MV-4-11 (cell line): ENCODE measurements around the gene GTF2H2C.
"Not testable (repeated sequence)": the region's sequence is repeated elsewhere in the genome, so short reads cannot be mapped to it uniquely, and the experiment has no call there.

Experiments used
- DNase-seq: peaks from one replicate; lab custom pipeline; 2025; lab: John Stamatoyannopoulos, UW

GTF2H2C gene

GRCh38 chr5:69559908-69560330 lies at the start of gene GTF2H2C:
TSS of gene GTF2H2C (plus strand) at chr5:69560191. CDS start at chr5:69565133, 4,942 bp downstream.
- not testable (repeated sequence) for DNase-seq

GRCh38 chr5:69510694-69511093 lies 49.3 kb upstream of the GTF2H2C start:
- DNase-seq, result no peak

GRCh38 chr5:69512740-69513260 lies 47.2 kb upstream of the GTF2H2C start:
- no peak for DNase-seq

- not testable (repeated sequence) for DNase-seq
Observed at GRCh38 chr5:69515570-69515969, 44.4 kb upstream of the GTF2H2C start.

GRCh38 chr5:69516769-69517168 lies 43.2 kb upstream of the GTF2H2C start:
- no peak for DNase-seq

GRCh38 chr5:69517763-69518212 lies 42.2 kb upstream of the GTF2H2C start:
- no peak for DNase-seq

GRCh38 chr5:69519285-69519684 lies 40.7 kb upstream of the GTF2H2C start:
- no peak for DNase-seq

- DNase-seq, result no peak
Observed at GRCh38 chr5:69522035-69522434, 38.0 kb upstream of the GTF2H2C start.

- no peak for DNase-seq
Observed at GRCh38 chr5:69525490-69525889, 34.5 kb upstream of the GTF2H2C start.

GRCh38 chr5:69526660-69527059 lies 33.3 kb upstream of the GTF2H2C start:
- DNase-seq, result no peak

- no peak for DNase-seq
Observed at GRCh38 chr5:69527128-69527770, 32.7 kb upstream of the GTF2H2C start.

- DNase-seq, result no peak
Observed at GRCh38 chr5:69528035-69528434, 32.0 kb upstream of the GTF2H2C start.

- DNase-seq, result no peak
Observed at GRCh38 chr5:69528609-69529008, 31.4 kb upstream of the GTF2H2C start.

GRCh38 chr5:69530561-69531405 lies 29.2 kb upstream of the GTF2H2C start:
- DNase-seq, result peak; percentile 30

GRCh38 chr5:69531406-69531801 lies 28.6 kb upstream of the GTF2H2C start:
- no peak for DNase-seq

GRCh38 chr5:69537911-69538310 lies 22.1 kb upstream of the GTF2H2C start:
- DNase-seq, result not testable (repeated sequence)

GRCh38 chr5:69538735-69539134 lies 21.3 kb upstream of the GTF2H2C start:
- not testable (repeated sequence) for DNase-seq

- not testable (repeated sequence) for DNase-seq
Observed at GRCh38 chr5:69541347-69541746, 18.6 kb upstream of the GTF2H2C start.

- DNase-seq, result not testable (repeated sequence)
Observed at GRCh38 chr5:69542838-69543618, 17.0 kb upstream of the GTF2H2C start.

- DNase-seq, result not testable (repeated sequence)
Observed at GRCh38 chr5:69544602-69545001, 15.4 kb upstream of the GTF2H2C start.

- not testable (repeated sequence) for DNase-seq
Observed at GRCh38 chr5:69560587-69561431, 818 bp downstream of the GTF2H2C start.
